ENCODE results near the gene GSTM4.

The GSTM4 gene

DNA sequence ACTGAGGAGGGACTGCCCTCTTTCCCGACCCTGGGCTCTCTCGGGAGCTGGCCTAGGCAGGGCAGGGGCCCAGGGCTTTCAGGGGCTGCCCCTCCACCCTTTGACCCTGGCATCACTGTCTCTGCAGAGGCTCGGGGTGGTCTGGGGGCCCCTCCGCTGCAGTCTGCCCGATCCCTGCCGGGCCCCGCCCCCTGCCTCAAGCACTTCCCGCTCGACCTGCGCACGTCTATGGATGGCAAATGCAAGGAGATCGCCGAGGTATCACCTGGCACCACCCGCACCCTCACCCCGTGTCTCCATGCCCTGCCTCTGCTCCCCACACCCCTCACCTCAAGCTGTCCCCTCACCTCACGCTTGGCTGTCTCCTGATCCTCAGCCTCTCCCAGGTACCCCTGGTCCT is 30.7 kb upstream of the GSTM4 start:
- no peak for DNase-seq

DNA sequence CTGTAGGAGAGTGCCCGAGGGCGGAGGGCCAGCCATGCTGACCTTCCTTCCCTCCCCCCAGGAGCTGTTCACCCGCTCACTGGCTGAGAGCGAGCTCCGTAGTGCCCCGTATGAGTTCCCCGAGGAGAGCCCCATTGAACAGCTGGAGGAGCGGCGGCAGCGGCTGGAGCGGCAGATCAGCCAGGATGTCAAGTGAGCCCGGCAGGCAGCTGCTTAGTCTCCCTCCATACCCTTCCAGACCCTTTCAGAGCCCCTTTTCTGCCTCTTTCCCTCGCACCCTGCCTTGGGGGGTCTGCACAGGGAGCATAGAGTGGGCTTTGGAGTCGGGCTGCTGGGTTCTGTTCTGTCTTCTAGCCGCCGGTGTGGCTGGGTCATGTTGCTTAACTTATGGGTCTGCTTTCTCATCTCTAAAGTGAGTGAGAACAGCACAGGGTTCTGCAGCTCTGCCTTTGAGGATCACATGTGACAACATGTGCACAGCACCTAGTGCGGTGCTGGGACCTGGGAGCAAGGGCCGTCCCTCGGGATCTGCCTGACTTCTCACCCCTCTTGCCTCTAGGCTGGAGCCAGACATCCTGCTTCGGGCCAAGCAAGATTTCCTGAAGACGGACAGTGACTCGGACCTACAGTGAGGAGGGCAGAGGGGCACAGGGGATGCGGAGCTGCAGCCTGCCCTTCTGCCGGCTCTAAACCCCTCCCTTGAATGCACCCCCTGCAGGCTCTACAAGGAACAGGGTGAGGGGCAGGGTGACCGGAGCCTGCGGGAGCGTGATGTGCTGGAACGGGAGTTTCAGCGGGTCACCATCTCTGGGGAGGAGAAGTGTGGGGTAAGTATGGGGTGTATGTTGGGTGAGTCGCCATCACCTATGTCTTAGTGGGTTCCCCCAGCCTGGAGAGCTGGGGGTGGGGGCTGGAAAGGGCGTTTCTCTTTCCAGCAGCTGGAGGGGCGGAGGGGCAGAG is 30.0 kb upstream of the GSTM4 start:
- no peak for DNase-seq

- no peak for DNase-seq
Measured at GRCh38 chr1:109626682-109627408, 29.1 kb upstream of the GSTM4 start.

DNA sequence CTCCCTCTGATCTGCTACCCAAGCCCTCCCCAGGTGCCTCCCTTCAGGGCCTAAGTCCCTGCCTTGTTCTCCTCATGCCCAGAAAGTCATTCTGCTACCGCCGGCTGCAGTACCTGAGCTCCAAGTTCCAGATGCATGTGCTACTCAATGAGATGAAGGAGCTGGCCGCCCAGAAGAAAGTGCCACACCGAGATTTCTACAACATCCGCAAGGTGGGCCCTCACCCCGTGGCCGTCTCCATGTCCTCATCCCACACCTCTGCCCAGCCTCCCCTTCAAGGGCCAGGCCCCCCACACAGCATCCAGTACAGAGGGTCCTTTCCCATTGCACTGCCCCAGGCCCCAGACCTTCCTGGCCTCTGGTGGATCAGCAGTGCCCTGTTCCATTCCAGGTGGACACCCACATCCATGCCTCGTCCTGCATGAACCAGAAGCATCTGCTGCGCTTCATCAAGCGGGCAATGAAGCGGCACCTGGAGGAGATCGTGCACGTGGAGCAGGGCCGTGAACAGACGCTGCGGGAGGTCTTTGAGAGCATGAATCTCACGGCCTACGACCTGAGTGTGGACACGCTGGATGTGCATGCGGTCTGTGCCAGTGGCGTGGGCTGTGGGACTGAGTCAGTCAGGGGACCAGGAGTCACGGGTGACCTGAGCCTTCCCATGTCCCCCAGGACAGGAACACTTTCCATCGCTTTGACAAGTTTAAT is 28.1 kb upstream of the GSTM4 start:
- DNase-seq: no peak

- peak; percentile 24 for DNase-seq
Measured at GRCh38 chr1:109628540-109629321, 27.2 kb upstream of the GSTM4 start.

- DNase-seq: no peak
Measured at GRCh38 chr1:109629372-109630030, 26.4 kb upstream of the GSTM4 start.

DNA sequence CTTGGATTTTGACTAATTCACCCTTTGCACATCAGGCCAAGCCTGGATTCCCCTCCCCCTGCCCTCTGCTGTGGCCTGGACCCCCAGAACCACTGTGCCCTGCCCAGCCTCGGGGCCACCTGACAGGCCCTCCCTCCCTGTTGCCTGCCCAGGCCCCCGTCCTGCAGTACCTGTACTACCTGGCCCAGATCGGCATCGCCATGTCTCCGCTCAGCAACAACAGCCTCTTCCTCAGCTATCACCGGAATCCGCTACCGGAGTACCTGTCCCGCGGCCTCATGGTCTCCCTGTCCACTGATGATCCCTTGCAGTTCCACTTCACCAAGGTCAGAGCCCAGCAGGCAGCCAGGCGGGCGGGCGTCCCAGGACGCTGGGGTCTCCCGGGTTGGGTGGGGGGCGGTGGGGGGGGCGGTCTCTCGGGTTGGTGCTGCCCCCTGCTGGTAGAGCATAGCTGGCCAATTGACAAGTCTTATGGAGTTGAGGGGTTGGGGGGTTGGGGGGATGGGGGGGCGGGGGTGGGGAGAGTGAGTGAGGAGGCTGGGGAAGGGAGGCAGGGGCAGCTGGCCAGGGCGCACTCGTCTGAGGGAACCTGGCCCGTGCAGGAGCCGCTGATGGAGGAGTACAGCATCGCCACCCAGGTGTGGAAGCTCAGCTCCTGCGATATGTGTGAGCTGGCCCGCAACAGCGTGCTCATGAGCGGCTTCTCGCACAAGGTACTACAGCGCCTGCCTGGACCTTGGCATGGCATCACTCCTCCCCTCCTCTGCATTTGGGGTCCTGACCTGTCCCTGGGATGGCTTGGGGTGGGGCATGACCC is 25.6 kb upstream of the GSTM4 start:
- DNase-seq: no peak

GRCh38 chr1:109630898-109631512 is 24.9 kb upstream of the GSTM4 start:
- no peak for DNase-seq

DNA sequence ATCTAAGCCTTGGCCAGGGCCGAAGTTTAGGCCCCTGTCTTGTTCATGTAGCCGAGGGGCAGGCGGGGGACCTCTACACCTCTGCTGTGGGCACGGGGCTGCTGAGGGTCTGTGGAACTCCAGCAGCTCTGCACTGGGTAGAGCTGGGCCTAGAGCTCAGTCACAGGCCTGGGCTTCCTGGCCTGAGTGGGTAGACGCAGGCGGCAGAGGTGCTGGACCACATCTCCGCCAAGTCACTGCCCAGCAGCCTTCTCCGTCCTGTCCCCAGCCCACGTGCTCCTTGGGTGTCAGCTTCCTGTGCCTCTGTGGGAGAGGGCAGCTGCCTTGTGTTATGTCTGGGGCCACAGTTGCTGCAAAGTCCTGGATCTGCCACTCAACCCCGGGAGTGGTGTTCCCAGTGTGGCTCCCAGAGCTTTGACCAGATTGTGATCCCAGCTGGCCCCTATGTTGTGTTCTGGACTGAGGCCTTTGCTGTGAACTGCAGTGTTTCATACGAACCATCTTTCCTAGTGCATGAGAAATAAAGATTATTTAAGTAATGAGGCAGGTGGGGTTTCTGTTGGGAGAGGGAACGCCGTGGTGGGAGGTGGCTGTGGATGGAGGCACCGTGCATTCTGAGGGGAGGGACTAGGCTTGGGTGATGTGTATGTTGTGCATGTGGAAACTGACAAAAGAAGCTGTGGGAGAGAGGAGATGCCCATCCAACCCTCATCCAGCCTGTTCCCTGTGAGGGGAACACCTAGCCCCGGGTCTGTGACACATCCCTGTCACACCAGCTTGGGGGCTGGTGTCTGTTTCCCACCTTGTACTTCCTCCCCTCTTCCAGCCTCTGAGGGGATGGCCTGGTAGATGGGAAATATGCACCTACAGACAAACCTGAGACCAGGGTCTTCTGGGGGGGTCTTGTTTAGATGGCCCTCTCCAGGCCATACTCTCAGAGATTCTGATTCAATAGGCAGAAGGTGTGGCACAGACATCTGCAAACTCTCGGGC is 24.1 kb upstream of the GSTM4 start:
- DNase-seq: no peak

- DNase-seq: peak; percentile 53
Measured at GRCh38 chr1:109632671-109633346, 23.1 kb upstream of the GSTM4 start.

DNA sequence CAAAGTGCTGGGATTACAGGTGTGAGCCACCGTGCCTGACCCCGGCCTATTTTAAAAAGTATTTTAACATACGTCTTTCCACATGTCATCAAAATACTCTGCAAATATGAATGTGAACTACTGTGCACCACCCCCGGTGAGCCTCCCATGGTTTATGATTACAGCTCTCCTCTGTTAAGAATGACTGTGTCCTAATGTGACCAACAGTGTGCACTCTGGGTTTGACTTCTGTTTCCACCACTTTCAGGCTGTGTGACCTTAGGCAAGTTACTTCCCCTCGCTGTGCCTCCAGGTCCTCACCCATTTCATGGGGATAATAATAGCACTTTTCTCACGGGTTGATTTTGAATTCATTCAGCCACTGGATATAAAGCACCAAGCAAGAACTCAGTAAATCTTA is 21.6 kb upstream of the GSTM4 start:
- no peak for DNase-seq

DNA sequence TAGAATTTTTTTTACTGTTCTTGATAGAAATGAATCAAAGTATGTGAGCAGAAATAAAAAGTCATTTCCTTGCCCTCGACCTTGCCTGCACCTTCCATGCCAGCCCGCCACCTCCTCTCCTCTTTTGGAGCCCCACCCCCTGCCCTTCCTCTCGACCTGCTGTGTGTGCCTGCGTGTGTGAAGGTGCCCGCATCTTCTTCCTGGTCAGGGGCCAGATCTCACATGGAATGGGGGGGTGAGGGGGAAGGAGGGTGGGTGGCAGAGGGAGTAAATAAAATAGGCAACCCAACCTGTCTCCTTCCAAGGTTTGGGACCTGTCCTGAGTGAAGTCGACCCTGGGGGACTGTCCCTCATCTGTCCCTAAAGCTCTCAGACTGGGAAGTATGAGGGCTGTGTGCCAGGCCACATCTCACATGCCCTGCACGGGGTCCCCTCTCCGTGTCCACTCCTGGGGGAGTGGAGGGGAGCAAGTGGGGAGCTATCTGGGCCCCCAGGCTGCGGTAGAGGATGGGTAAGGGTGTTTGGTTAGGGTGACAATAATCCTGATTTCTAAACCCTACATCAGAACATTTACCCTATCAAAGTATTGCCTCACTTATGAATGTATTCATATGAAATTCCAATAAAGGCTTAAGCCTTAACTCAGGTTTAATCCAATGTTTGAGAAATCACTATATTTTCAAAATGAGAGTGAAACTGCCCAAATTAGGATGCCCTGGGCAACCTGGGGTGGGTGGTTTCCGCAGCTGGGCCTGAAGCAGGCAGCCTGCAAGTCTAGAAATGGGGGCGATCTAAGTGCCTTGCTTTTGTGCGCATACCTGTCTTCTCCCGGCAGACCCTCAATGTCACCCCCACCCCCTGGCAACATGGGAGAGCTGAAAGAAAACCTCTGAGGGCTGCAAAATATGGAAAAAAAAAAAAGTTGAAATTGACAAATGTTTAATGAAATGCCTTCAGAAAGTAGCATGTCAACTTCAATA is 20.8 kb upstream of the GSTM4 start:
- no peak for DNase-seq

GRCh38 chr1:109635862-109636200 is 20.1 kb upstream of the GSTM4 start:
- no peak for DNase-seq

DNA sequence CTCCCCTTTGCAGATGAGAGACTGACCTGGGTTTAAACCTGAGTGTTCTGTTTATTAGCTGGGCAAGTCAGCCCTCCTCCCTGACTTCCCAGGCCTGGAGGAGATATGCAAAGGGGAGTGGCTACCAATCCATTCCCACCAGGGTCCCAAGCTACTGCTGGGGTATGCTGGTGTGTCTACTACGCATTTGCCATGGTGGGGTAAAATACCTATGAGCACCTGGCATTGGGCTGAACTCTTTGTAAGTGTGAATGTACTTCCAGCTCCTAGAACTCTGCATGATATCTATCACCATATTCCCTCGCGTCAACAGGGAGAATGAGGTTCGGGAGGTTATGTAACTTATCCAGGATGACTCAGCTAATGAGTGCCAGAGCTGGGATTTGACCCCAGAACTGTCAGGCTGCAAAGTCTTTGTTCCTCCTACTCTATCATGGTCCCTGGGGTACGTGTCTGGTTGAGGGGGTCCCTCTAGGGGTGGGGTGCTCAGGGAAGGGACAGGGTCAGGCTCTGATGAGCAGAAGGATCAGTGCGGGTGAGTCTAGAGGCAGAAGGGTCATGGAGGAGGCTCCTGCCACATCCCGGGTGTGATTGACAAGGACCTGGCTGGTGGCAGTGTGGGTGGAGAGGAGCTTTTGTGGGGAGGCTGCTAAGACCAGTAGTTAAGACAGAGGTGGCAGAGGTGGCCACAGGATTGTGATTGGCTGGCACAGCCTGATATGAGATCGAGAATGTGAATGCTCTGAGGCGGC is 19.5 kb upstream of the GSTM4 start:
- no peak for DNase-seq

- DNase-seq: no peak
Measured at GRCh38 chr1:109637446-109637845, 18.5 kb upstream of the GSTM4 start.

DNA sequence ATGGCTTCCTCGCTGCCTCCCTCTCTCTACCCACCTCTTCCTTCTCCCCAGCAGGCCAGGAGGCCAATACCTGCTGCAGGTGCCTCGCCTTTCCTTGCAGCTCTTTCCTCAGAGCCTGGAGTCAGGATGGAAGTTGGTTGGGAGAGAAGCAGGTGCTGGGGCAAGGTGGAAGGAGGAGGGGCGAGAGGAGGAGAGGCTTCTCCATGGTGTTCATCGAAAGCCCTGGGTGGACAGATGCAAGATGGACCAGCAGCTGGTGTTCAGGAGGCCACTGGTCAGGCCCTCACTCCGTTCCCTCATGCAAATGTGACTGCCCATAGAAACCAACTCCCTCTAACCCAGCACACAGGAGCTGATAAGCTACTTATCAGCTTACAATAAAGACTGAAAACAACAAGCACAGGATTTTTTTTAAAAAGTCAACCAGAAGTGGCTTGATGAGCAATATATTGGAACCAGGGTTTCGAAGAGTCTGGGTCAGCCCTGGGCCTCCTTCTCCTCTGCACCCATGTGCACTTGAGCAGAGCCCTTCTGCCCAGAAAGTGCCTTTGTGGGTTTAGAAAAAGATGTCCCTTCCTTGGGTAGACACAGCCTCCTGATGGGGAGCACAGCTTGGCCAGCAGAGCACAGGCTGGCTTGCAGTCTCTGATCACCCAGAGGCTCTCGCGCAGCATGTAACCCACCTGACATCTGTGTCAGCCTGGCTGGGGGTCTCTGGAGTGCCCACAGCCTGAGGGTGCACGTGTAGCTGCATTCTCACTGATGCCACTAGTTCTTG is 16.6 kb upstream of the GSTM4 start:
- DNase-seq: no peak
